Lower lobe of right lung (tissue), 2 donors: ENCODE results near the gene RTL10. TPM values are rescaled to one million over a fixed set of nuclear protein-coding genes. Genes with fewer than 3 reads are reported as not detected.

Experiments
- ATAC-seq, 2 donors: fragments of 200-7000 bp; cut with Tn5 transposase; one replicate each; pipeline ENCODE4 v1.9.1; 2020 to 2022; ENCODE audit warnings: mild to moderate bottlenecking in 2 of 2, moderate library complexity in 2 of 2
- DNase-seq: peaks from one replicate; pipeline ENCODE4 v3.0.0-alpha.2; 2020
- H3K27ac ChIP-seq: fragments of 200-600 bp; one replicate; pipeline ENCODE4 v1.8.0; 2022
- H3K27me3 ChIP-seq: fragments of 200-600 bp; one replicate; pipeline ENCODE4 v1.8.0; 2022; ENCODE audit warnings: low read depth
- H3K36me3 ChIP-seq: fragments of 200-600 bp; one replicate; pipeline ENCODE4 v1.8.0; 2022; ENCODE audit warnings: mild to moderate bottlenecking
- H3K4me1 ChIP-seq: fragments of 200-600 bp; one replicate; pipeline ENCODE4 v1.8.0; 2022
- H3K4me3 ChIP-seq: fragments of 200-600 bp; one replicate; pipeline ENCODE4 v1.8.0; 2022; ENCODE audit warnings: mild to moderate bottlenecking
- H3K9me3 ChIP-seq: fragments of 200-600 bp; one replicate; pipeline ENCODE4 v1.8.0; 2022
- intact Hi-C: fragments of 100-400 bp; cut with DNase I; formaldehyde crosslinking; loops from one replicate; pipeline ENCODE4 v1.11.0; 2022
- total RNA-seq: library from RNA; stranded (reverse); fragmentation: NEBNext Ultra II Directional; extraction: Animal tissue kit (Norgen Biotek cat#: 25700); gene quantifications from one replicate; pipeline ENCODE4 v1.2.1, GENCODE V29; 2021
- TF ChIP-seq, protein P1 (sequence below): fragments of 200-600 bp; IDR thresholded peaks from one replicate; pipeline ENCODE4 v1.8.0; 2022; ENCODE audit warnings: antibody characterized with exemption, mild to moderate bottlenecking
- donor health status: DM: no; HTN: yes; CAD: no; lungs with severe emphysema.

RTL10 gene
- total RNA-seq, 1 donor from 2014 or later, result 24.3 TPM

DNA sequence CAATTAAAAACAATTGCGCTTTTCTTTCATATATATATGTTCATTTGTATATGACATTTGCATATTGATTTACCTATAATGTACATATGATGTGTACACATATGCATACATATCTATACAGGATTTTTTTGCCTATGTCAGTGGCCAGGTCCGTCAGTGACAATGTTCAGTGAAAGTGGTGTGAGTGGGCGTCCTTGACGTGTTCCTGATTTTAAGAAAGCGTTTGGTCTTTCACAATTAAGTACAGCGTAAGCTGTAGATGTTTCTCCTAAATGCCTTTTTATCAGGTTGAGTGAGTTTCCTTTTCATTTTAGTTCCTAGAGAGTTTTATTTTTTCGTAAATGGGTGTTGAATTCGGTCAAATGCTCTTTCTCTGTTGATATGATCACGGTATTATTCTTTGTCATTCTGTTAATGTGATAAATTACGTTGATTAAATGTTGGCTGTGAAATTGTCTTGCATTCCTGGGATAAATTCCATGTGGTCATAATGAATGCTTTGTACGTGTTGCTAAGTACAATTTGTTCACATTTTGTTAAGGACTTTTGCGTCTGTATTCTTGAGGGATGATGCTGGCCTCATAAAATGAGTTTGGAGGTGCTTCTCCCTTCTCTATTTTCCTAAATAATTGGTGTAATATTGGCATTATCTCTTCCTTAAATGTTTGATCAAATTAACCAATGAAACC lies 10.6 kb upstream of the RTL10 start:
- TF ChIP-seq, protein P1, sequence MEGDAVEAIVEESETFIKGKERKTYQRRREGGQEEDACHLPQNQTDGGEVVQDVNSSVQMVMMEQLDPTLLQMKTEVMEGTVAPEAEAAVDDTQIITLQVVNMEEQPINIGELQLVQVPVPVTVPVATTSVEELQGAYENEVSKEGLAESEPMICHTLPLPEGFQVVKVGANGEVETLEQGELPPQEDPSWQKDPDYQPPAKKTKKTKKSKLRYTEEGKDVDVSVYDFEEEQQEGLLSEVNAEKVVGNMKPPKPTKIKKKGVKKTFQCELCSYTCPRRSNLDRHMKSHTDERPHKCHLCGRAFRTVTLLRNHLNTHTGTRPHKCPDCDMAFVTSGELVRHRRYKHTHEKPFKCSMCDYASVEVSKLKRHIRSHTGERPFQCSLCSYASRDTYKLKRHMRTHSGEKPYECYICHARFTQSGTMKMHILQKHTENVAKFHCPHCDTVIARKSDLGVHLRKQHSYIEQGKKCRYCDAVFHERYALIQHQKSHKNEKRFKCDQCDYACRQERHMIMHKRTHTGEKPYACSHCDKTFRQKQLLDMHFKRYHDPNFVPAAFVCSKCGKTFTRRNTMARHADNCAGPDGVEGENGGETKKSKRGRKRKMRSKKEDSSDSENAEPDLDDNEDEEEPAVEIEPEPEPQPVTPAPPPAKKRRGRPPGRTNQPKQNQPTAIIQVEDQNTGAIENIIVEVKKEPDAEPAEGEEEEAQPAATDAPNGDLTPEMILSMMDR, result no peak
- Histone ChIP-seq H3K4me3 (no peak overlapping the region), H3K27ac (no peak overlapping the region), H3K27me3 (no peaks in the 10 kb centered on the region), H3K4me1 (no peaks in the 10 kb centered on the region), H3K36me3 (no peaks in the 10 kb centered on the region), H3K9me3 (no peaks in the 10 kb centered on the region)
- DNase-seq (peak; percentile 39), ATAC-seq (no peak)
- intact Hi-C loops, result no loop called here

- Histone ChIP-seq H3K36me3 (no peaks in the 10 kb centered on the region), H3K4me1 (no peaks in the 10 kb centered on the region), H3K27ac (no peak overlapping the region), H3K4me3 (no peak overlapping the region), H3K27me3 (no peaks in the 10 kb centered on the region), H3K9me3 (no peaks in the 10 kb centered on the region)
- no peak for ATAC-seq
- TF ChIP-seq, protein P1, result no peak
- DNase-seq, result no peak
- intact Hi-C loops, result no loop called here
Measured at GRCh38 chr22:19864538-19865106, 9.9 kb upstream of the RTL10 start.

DNA sequence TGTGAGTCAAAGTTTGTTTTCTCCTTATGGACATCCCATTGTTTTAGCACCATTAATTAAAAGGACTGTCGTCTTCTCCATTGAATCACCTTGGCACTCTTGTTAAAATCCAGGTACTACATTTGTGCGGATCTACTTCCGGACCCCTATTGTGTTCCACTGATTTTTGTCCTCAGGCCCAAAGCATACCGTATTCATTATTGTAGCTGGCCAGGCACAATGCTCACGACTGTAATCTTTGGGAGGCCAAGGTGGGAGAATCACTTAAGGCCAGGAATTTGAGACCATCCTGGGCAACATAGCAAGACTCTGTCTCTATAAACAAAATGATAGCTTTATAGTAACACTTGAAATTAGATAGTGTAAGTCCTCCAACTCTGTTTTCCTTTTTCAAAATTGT lies 8.9 kb upstream of the RTL10 start:
- H3K27me3 ChIP-seq, result no peaks in the 10 kb centered on the region
- ATAC-seq, result no peak
- DNase-seq, result no peak
- no peak overlapping the region for H3K4me3 ChIP-seq
- H3K36me3 ChIP-seq, result no peaks in the 10 kb centered on the region
- H3K4me1 ChIP-seq, result no peaks in the 10 kb centered on the region
- no peak overlapping the region for H3K27ac ChIP-seq
- TF ChIP-seq, protein P1, result no peak
- no peaks in the 10 kb centered on the region for H3K9me3 ChIP-seq
- intact Hi-C loops, result no loop called here

DNA sequence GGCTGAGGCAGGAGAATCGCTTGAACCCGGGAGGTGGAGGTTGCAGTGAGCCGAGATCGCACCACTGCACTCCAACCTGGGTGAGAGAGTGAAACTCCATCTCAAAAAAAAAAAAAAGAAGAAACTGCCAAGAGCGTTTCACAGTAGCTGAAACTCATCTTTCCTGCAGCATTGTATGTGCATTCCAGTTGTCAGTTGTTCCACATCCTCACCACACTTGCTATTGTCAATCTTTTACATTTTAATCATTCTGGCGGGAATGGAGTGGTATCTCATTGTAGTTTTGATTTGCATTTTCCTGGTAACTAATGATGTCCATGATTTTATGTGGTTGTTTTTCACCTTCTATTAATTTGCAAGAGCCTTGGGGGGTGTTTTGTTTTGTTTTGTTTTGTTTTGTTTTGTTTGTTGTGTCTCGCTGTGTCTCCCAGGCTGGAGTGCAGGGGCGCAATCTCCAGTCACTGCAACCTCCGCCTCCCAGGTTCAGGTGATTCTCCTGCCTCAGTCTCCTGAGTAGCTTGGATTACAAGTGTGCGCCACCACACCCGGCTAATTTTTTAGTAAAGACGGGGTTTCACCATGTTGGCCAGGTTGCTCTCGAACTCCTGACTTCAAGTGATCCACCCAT lies 8.1 kb upstream of the RTL10 start:
- Histone ChIP-seq H3K9me3 (no peaks in the 10 kb centered on the region), H3K4me1 (no peaks in the 10 kb centered on the region), H3K4me3 (no peak overlapping the region), H3K27ac (no peak overlapping the region), H3K27me3 (no peaks in the 10 kb centered on the region), H3K36me3 (no peaks in the 10 kb centered on the region)
- intact Hi-C loops, result no loop called here
- TF ChIP-seq, protein P1, result no peak
- ATAC-seq, result no peak
- no peak for DNase-seq

DNA sequence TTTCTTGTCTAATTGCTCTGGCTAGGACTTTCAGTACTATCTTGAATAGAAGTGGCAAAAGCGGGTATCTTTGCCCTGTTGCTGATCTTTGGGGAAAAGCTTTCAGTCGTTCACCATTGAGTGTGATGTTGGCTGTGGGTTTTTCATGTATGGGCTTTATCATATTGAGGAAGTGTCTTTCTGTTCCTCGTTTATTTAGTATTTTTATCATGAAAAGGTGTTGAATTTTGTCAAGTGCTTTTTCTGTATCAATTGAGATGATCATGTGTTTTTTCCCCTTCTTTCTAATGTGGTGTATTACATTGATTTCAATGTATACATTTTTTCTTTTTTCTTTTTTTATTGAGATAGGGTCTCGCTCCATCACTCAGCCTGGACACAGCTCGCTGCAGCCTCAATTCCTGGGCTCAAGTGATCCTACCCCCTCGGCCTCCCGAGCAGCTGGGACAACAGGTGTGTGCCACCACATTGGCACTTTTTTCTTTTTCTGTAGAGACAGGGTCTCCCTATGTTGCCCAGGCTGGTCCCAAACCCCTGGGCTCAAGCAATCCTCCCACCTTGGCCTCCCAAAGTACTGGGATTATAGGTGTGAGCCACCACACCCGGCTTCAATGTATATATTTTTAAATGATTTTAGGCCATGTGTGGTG lies 5.3 kb upstream of the RTL10 start:
- no peaks in the 10 kb centered on the region for H3K36me3 ChIP-seq
- H3K4me3 ChIP-seq, result no peak overlapping the region
- DNase-seq, result no peak
- peaks cover 12% of the 10 kb centered on the region for H3K4me1 ChIP-seq
- no peaks in the 10 kb centered on the region for H3K27me3 ChIP-seq
- no peak overlapping the region for H3K27ac ChIP-seq
- H3K9me3 ChIP-seq, result no peaks in the 10 kb centered on the region
- no peak for ATAC-seq
- intact Hi-C loops, result no loop called here
- TF ChIP-seq, protein P1, result no peak
